HG02588 (cell line): ENCODE data around the gene SMDT1.
"Not testable (repeated sequence)": the region's sequence is repeated elsewhere in the genome, so short reads cannot be mapped to it uniquely, and the experiment has no call there.

Experiments used
- ATAC-seq: cut with Tn5 transposase; IDR thresholded peaks from one replicate; pipeline ENCODE4 v1.9.1; 2021; ENCODE audit warnings: mild to moderate bottlenecking, moderate library complexity; ENCODE audit not compliant: unreplicated experiment

Gene SMDT1

GRCh38 chr22:42108848-42109247 is 29.3 kb downstream of the SMDT1 start:
- ATAC-seq: no peak

GRCh38 chr22:42111798-42112197 is 32.3 kb downstream of the SMDT1 start:
- no peak for ATAC-seq

- not testable (repeated sequence) for ATAC-seq
Observed at GRCh38 chr22:42112793-42113192, 33.3 kb downstream of the SMDT1 start.

GRCh38 chr22:42114721-42115120 is 35.2 kb downstream of the SMDT1 start:
- no peak for ATAC-seq

- not testable (repeated sequence) for ATAC-seq
Observed at GRCh38 chr22:42115420-42115830, 35.9 kb downstream of the SMDT1 start.

- ATAC-seq: no peak
Observed at GRCh38 chr22:42116848-42117424, 37.4 kb downstream of the SMDT1 start.

- ATAC-seq: not testable (repeated sequence)
Observed at GRCh38 chr22:42120231-42121021, 40.9 kb downstream of the SMDT1 start.

- ATAC-seq: not testable (repeated sequence)
Observed at GRCh38 chr22:42123529-42123928, 44.0 kb downstream of the SMDT1 start.

GRCh38 chr22:42127606-42128005 is 48.1 kb downstream of the SMDT1 start:
- no peak for ATAC-seq

GRCh38 chr22:42128007-42128406 is 48.5 kb downstream of the SMDT1 start:
- ATAC-seq: not testable (repeated sequence)

GRCh38 chr22:42128776-42129694 is 49.5 kb downstream of the SMDT1 start:
- not testable (repeated sequence) for ATAC-seq

GRCh38 chr22:42130182-42130581 is 50.7 kb downstream of the SMDT1 start:
- ATAC-seq: not testable (repeated sequence)

GRCh38 chr22:42130639-42131431 is 51.3 kb downstream of the SMDT1 start, which contains the start of gene CYP2D6:
Gene CYP2D6 (minus strand): TSS chr22:42130810. CDS start chr22:42130791, 19 bp downstream.
- ATAC-seq: not testable (repeated sequence)

- no peak for ATAC-seq
Observed at GRCh38 chr22:42131562-42131961, 52.1 kb downstream of the SMDT1 start.

GRCh38 chr22:42132457-42132856 is 53.0 kb downstream of the SMDT1 start:
- no peak for ATAC-seq
